Liver (tissue), 3 donors: ENCODE results near the gene PHC2.

Source experiments
- FOXA1 ChIP-seq: IDR thresholded peaks from 2 replicates; pipeline ENCODE4 v1.6.1; 2016; ENCODE audit warnings: antibody characterized with exemption
- GABPA ChIP-seq, 2 donors: IDR thresholded peaks in 1 of 2; conservative IDR thresholded peaks in 1 of 2; 2 replicates each; pipeline ENCODE4 v1.6.1; 2016; ENCODE audit warnings: antibody characterized with exemption in 2 of 2, mild to moderate bottlenecking in 1 of 2, moderate library complexity in 1 of 2
- JUND ChIP-seq, 2 donors: IDR thresholded peaks; 2 replicates each; pipeline ENCODE4 v1.6.1; 2016; ENCODE audit warnings: antibody characterized with exemption in 2 of 2
- RAD21 ChIP-seq, 2 donors: IDR thresholded peaks; 2 replicates each; pipeline ENCODE4 v1.6.1; 2016; ENCODE audit warnings: antibody characterized with exemption in 2 of 2, mild to moderate bottlenecking in 2 of 2
- ZBTB33 ChIP-seq: IDR thresholded peaks from 2 replicates; pipeline ENCODE4 v1.6.1; 2016; ENCODE audit warnings: antibody characterized with exemption
- TF ChIP-seq, protein P1 (sequence below): fragments of 150-350 bp; IDR thresholded peaks from 2 replicates; pipeline ENCODE4 v1.5.1; 2017; ENCODE audit warnings: improper control_type of control experiment, low read depth, low read length; ENCODE audit not compliant: missing input control
- TF ChIP-seq, protein P2 (sequence below): IDR thresholded peaks from 2 replicates; pipeline ENCODE4 v1.6.1; 2016; ENCODE audit warnings: antibody characterized with exemption, mild to moderate bottlenecking
- TF ChIP-seq, protein P3 (sequence below): IDR thresholded peaks from 2 replicates; pipeline ENCODE4 v1.6.1; 2016; ENCODE audit warnings: antibody characterized with exemption
- donor health status: healthy.
- donor health status: healthy.

DNA sequence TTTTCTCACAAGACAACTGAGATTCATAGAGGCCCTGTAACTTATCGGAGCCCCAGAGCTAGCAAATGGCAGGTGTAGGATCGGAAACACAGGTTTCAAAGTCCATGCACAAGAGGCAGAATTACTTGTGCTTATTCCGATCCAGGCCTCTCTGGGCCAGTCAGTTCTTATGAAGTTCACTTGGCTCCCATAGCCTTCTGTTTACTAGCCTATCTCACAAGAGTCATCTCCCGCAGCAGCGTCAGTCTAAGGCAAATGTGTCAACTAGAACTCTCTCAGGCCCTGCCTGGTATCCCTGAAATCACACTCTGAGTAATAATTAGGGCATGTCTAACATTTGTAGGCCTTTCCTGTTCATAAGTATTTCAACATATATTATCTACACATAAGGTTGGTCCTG is 43.3 kb downstream of the PHC2 start:
- TF ChIP-seq GABPA (IDR thresholded peaks at IDR 0.05 in 1 of 2, conservative IDR thresholded peaks at IDR 0.05 in 1 of 2) (no peak), JUND (IDR thresholded peaks at IDR 0.05) (no peak), ZBTB33 (no peak), FOXA1 (no peak), RAD21 (IDR thresholded peaks at IDR 0.05) (no peak)
- TF ChIP-seq, protein P1, sequence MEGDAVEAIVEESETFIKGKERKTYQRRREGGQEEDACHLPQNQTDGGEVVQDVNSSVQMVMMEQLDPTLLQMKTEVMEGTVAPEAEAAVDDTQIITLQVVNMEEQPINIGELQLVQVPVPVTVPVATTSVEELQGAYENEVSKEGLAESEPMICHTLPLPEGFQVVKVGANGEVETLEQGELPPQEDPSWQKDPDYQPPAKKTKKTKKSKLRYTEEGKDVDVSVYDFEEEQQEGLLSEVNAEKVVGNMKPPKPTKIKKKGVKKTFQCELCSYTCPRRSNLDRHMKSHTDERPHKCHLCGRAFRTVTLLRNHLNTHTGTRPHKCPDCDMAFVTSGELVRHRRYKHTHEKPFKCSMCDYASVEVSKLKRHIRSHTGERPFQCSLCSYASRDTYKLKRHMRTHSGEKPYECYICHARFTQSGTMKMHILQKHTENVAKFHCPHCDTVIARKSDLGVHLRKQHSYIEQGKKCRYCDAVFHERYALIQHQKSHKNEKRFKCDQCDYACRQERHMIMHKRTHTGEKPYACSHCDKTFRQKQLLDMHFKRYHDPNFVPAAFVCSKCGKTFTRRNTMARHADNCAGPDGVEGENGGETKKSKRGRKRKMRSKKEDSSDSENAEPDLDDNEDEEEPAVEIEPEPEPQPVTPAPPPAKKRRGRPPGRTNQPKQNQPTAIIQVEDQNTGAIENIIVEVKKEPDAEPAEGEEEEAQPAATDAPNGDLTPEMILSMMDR: no peak
- TF ChIP-seq, protein P2, sequence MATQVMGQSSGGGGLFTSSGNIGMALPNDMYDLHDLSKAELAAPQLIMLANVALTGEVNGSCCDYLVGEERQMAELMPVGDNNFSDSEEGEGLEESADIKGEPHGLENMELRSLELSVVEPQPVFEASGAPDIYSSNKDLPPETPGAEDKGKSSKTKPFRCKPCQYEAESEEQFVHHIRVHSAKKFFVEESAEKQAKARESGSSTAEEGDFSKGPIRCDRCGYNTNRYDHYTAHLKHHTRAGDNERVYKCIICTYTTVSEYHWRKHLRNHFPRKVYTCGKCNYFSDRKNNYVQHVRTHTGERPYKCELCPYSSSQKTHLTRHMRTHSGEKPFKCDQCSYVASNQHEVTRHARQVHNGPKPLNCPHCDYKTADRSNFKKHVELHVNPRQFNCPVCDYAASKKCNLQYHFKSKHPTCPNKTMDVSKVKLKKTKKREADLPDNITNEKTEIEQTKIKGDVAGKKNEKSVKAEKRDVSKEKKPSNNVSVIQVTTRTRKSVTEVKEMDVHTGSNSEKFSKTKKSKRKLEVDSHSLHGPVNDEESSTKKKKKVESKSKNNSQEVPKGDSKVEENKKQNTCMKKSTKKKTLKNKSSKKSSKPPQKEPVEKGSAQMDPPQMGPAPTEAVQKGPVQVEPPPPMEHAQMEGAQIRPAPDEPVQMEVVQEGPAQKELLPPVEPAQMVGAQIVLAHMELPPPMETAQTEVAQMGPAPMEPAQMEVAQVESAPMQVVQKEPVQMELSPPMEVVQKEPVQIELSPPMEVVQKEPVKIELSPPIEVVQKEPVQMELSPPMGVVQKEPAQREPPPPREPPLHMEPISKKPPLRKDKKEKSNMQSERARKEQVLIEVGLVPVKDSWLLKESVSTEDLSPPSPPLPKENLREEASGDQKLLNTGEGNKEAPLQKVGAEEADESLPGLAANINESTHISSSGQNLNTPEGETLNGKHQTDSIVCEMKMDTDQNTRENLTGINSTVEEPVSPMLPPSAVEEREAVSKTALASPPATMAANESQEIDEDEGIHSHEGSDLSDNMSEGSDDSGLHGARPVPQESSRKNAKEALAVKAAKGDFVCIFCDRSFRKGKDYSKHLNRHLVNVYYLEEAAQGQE: no peak
- TF ChIP-seq, protein P3, sequence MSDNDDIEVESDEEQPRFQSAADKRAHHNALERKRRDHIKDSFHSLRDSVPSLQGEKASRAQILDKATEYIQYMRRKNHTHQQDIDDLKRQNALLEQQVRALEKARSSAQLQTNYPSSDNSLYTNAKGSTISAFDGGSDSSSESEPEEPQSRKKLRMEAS: no peak
